WTC11 (cell line): ENCODE data around the gene BOLL. TPM values are rescaled to one million over a fixed set of nuclear protein-coding genes. Genes with fewer than 3 reads are reported as not detected.
A peak's percentile ranks its signal among the peaks of the same experiment; 100 is the strongest.

ENCODE experiments used
- AFF4 ChIP-seq: sonication (generic); formaldehyde crosslinking; IDR thresholded peaks from 2 replicates; pipeline ENCODE4 v1.8.1; 2023; ENCODE audit warnings: mild to moderate bottlenecking, missing genetic modification reagents, borderline replicate concordance
- ATF2 ChIP-seq: sonication (generic); formaldehyde crosslinking; IDR thresholded peaks from 2 replicates; pipeline ENCODE4 v1.8.1; 2022; ENCODE audit warnings: low read depth, missing genetic modification reagents, borderline replicate concordance
- CREB1 ChIP-seq: sonication (generic); formaldehyde crosslinking; IDR thresholded peaks from 2 replicates; pipeline ENCODE4 v1.8.0; 2023; ENCODE audit warnings: mild to moderate bottlenecking, missing genetic modification reagents
- ELF4 ChIP-seq: sonication (generic); formaldehyde crosslinking; IDR thresholded peaks from 2 replicates; pipeline ENCODE4 v1.8.1; 2022; ENCODE audit warnings: low read depth, mild to moderate bottlenecking, moderate library complexity, missing genetic modification reagents
- FOXP1 ChIP-seq: sonication (generic); formaldehyde crosslinking; IDR thresholded peaks from 2 replicates; pipeline ENCODE4 v1.8.0; 2022; ENCODE audit warnings: missing genetic modification reagents, mild to moderate bottlenecking, moderate library complexity, borderline replicate concordance
- MLX ChIP-seq: sonication (generic); formaldehyde crosslinking; IDR thresholded peaks from 2 replicates; pipeline ENCODE4 v1.8.1; 2023; ENCODE audit warnings: mild to moderate bottlenecking, missing genetic modification reagents, moderate library complexity
- NFE2L1 ChIP-seq: sonication (generic); formaldehyde crosslinking; IDR thresholded peaks from 2 replicates; pipeline ENCODE4 v1.8.1; 2023; ENCODE audit warnings: missing genetic modification reagents
- OVOL2 ChIP-seq: fragments of 250-450 bp; sonication (Bioruptor Pico); IDR thresholded peaks from 2 replicates; pipeline ENCODE4 v1.9.0; 2021; ENCODE audit warnings: mild to moderate bottlenecking, borderline replicate concordance
- PRDM15 ChIP-seq: sonication (generic); formaldehyde crosslinking; IDR thresholded peaks from 2 replicates; pipeline ENCODE4 v1.8.0; 2022; ENCODE audit warnings: missing genetic modification reagents
- RORB ChIP-seq: fragments of 250-450 bp; sonication (Bioruptor Pico); IDR thresholded peaks from 2 replicates; pipeline ENCODE4 v1.9.0; 2021; ENCODE audit warnings: mild to moderate bottlenecking
- SMAD4 ChIP-seq: sonication (generic); formaldehyde crosslinking; IDR thresholded peaks from 2 replicates; pipeline ENCODE4 v1.8.0; 2022; ENCODE audit warnings: mild to moderate bottlenecking, missing genetic modification reagents
- SOX15 ChIP-seq: fragments of 250-450 bp; sonication (Bioruptor Pico); IDR thresholded peaks from 2 replicates; pipeline ENCODE4 v1.9.0; 2021; ENCODE audit warnings: mild to moderate bottlenecking
- SP1 ChIP-seq: sonication (generic); formaldehyde crosslinking; conservative IDR thresholded peaks from 2 replicates; pipeline ENCODE4 v1.8.1; 2022; ENCODE audit warnings: missing genetic modification reagents
- TEAD1 ChIP-seq: sonication (generic); formaldehyde crosslinking; IDR thresholded peaks from 2 replicates; pipeline ENCODE4 v1.8.0; 2022; ENCODE audit warnings: mild to moderate bottlenecking, missing genetic modification reagents
- ZMAT4 ChIP-seq: fragments of 250-450 bp; sonication (Bioruptor Pico); IDR thresholded peaks from 2 replicates; pipeline ENCODE4 v1.9.0; 2021; ENCODE audit warnings: mild to moderate bottlenecking
- ZNF121 ChIP-seq: sonication (generic); formaldehyde crosslinking; IDR thresholded peaks from 2 replicates; pipeline ENCODE4 v1.8.0; 2023; ENCODE audit warnings: missing genetic modification reagents
- ZNF138 ChIP-seq: sonication (generic); formaldehyde crosslinking; conservative IDR thresholded peaks from 2 replicates; pipeline ENCODE4 v1.8.1; 2022; ENCODE audit warnings: mild to moderate bottlenecking, moderate library complexity, missing genetic modification reagents
- ZNF219 ChIP-seq: sonication (generic); formaldehyde crosslinking; IDR thresholded peaks from 2 replicates; pipeline ENCODE4 v1.8.0; 2023; ENCODE audit warnings: missing genetic modification reagents, mild to moderate bottlenecking, borderline replicate concordance
- ZNF232 ChIP-seq: sonication (generic); formaldehyde crosslinking; IDR thresholded peaks from 2 replicates; pipeline ENCODE4 v1.8.0; 2022; ENCODE audit warnings: mild to moderate bottlenecking, missing genetic modification reagents
- ZNF263 ChIP-seq: sonication (generic); formaldehyde crosslinking; IDR thresholded peaks from 2 replicates; pipeline ENCODE4 v1.8.1; 2022; ENCODE audit warnings: low read depth, mild to moderate bottlenecking, moderate library complexity, missing genetic modification reagents
- ZNF416 ChIP-seq: fragments of 250-450 bp; sonication (Bioruptor Pico); IDR thresholded peaks from 2 replicates; pipeline ENCODE4 v1.9.0; 2021; ENCODE audit warnings: mild to moderate bottlenecking, inconsistent platforms
- total RNA-seq: library from RNA; stranded (reverse); gene quantifications from 3 replicates; pipeline ENCODE4 v1.2.3, GENCODE V29; 2021
- TF ChIP-seq, protein P1 (sequence below): sonication (generic); formaldehyde crosslinking; IDR thresholded peaks from 2 replicates; pipeline ENCODE4 v1.8.1; 2023; ENCODE audit warnings: mild to moderate bottlenecking, missing genetic modification reagents
- TF ChIP-seq, protein P2 (sequence below): sonication (generic); formaldehyde crosslinking; IDR thresholded peaks from 2 replicates; pipeline ENCODE4 v1.8.0; 2022; ENCODE audit warnings: mild to moderate bottlenecking, missing genetic modification reagents
- TF ChIP-seq, protein P3 (sequence below): sonication (generic); formaldehyde crosslinking; IDR thresholded peaks from 2 replicates; pipeline ENCODE4 v1.8.1; 2023; ENCODE audit warnings: mild to moderate bottlenecking, missing genetic modification reagents

Gene BOLL
- total RNA-seq, 1 experiment from 2014 or later: 0.13 TPM

GRCh38 chr2:197705121-197705911 lies 79.8 kb downstream of the BOLL start, which contains the start of gene MARS2 (continued):
- no peak for TF ChIP-seq ZMAT4 (CRISPR knock-in tag)
- peak; percentile 73 for TF ChIP-seq CREB1 (CRISPR knock-in tag)
- TF ChIP-seq SOX15 (CRISPR knock-in tag): no peak
- TF ChIP-seq, protein P1, sequence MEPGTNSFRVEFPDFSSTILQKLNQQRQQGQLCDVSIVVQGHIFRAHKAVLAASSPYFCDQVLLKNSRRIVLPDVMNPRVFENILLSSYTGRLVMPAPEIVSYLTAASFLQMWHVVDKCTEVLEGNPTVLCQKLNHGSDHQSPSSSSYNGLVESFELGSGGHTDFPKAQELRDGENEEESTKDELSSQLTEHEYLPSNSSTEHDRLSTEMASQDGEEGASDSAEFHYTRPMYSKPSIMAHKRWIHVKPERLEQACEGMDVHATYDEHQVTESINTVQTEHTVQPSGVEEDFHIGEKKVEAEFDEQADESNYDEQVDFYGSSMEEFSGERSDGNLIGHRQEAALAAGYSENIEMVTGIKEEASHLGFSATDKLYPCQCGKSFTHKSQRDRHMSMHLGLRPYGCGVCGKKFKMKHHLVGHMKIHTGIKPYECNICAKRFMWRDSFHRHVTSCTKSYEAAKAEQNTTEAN (CRISPR knock-in tag): peak; percentile 81; the same call in 1 of the 2 replicates
- TF ChIP-seq AFF4: peak; percentile 57; the same call in 1 of the 2 replicates
- peak; percentile 97 for TF ChIP-seq FOXP1 (CRISPR knock-in tag)
- TF ChIP-seq NFE2L1: no peak
- TF ChIP-seq OVOL2 (CRISPR knock-in tag): no peak
- TF ChIP-seq TEAD1 (CRISPR knock-in tag): peak; percentile 88
- peak; percentile 83 for TF ChIP-seq ZNF138 (CRISPR knock-in tag)
- TF ChIP-seq RORB: no peak
- 0 out of 2 replicates have a peak, but pooled peaks have one; percentile 70 for TF ChIP-seq ELF4 (CRISPR knock-in tag)
- TF ChIP-seq ZNF232 (CRISPR knock-in tag): peak; percentile 95
- TF ChIP-seq, protein P2, sequence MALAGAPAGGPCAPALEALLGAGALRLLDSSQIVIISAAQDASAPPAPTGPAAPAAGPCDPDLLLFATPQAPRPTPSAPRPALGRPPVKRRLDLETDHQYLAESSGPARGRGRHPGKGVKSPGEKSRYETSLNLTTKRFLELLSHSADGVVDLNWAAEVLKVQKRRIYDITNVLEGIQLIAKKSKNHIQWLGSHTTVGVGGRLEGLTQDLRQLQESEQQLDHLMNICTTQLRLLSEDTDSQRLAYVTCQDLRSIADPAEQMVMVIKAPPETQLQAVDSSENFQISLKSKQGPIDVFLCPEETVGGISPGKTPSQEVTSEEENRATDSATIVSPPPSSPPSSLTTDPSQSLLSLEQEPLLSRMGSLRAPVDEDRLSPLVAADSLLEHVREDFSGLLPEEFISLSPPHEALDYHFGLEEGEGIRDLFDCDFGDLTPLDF (CRISPR knock-in tag): peak; percentile 81; the same call in 1 of the 2 replicates
- TF ChIP-seq SP1 (CRISPR knock-in tag): peak; percentile 82
- TF ChIP-seq, protein P3, sequence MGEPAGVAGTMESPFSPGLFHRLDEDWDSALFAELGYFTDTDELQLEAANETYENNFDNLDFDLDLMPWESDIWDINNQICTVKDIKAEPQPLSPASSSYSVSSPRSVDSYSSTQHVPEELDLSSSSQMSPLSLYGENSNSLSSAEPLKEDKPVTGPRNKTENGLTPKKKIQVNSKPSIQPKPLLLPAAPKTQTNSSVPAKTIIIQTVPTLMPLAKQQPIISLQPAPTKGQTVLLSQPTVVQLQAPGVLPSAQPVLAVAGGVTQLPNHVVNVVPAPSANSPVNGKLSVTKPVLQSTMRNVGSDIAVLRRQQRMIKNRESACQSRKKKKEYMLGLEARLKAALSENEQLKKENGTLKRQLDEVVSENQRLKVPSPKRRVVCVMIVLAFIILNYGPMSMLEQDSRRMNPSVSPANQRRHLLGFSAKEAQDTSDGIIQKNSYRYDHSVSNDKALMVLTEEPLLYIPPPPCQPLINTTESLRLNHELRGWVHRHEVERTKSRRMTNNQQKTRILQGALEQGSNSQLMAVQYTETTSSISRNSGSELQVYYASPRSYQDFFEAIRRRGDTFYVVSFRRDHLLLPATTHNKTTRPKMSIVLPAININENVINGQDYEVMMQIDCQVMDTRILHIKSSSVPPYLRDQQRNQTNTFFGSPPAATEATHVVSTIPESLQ (CRISPR knock-in tag): no peak
- peak; percentile 80 for TF ChIP-seq ZNF219 (CRISPR knock-in tag)
- 0 out of 2 replicates have a peak, but pooled peaks have one; percentile 17 for TF ChIP-seq ZNF263 (CRISPR knock-in tag)
- peak; percentile 64; the same call in 1 of the 2 replicates for TF ChIP-seq ATF2 (CRISPR knock-in tag)
- TF ChIP-seq MLX (CRISPR knock-in tag): peak; percentile 88; the same call in 1 of the 2 replicates
- 0 out of 2 replicates have a peak, but pooled peaks have one; percentile 73 for TF ChIP-seq SMAD4
- no peak for TF ChIP-seq PRDM15 (CRISPR knock-in tag)
- TF ChIP-seq ZNF121: no peak
- TF ChIP-seq ZNF416 (CRISPR knock-in tag): no peak
